Activated naive CD8-positive, alpha-beta T cell (primary cell): ENCODE results near the gene SLAMF6.
"Not testable (repeated sequence)": the region's sequence is repeated elsewhere in the genome, so short reads cannot be mapped to it uniquely, and the experiment has no call there.

Experiments used
- H3K27ac Mint-ChIP-seq: one replicate; pipeline ENCODE4 v1.8.0; 2021; ENCODE audit warnings: mixed read lengths
- H3K27me3 Mint-ChIP-seq: one replicate; pipeline ENCODE4 v1.8.0; 2021; ENCODE audit warnings: mixed read lengths
- H3K36me3 Mint-ChIP-seq: one replicate; pipeline ENCODE4 v1.8.0; 2021; ENCODE audit warnings: mixed read lengths
- H3K4me1 Mint-ChIP-seq: one replicate; pipeline ENCODE4 v1.8.0; 2021; ENCODE audit warnings: low read depth, mixed read lengths
- H3K4me3 Mint-ChIP-seq: one replicate; pipeline ENCODE4 v1.8.0; 2021; ENCODE audit warnings: mild to moderate bottlenecking, mixed read lengths
- H3K9me3 Mint-ChIP-seq: one replicate; pipeline ENCODE4 v1.8.0; 2021; ENCODE audit warnings: low read depth, mixed read lengths

Gene SLAMF6

DNA sequence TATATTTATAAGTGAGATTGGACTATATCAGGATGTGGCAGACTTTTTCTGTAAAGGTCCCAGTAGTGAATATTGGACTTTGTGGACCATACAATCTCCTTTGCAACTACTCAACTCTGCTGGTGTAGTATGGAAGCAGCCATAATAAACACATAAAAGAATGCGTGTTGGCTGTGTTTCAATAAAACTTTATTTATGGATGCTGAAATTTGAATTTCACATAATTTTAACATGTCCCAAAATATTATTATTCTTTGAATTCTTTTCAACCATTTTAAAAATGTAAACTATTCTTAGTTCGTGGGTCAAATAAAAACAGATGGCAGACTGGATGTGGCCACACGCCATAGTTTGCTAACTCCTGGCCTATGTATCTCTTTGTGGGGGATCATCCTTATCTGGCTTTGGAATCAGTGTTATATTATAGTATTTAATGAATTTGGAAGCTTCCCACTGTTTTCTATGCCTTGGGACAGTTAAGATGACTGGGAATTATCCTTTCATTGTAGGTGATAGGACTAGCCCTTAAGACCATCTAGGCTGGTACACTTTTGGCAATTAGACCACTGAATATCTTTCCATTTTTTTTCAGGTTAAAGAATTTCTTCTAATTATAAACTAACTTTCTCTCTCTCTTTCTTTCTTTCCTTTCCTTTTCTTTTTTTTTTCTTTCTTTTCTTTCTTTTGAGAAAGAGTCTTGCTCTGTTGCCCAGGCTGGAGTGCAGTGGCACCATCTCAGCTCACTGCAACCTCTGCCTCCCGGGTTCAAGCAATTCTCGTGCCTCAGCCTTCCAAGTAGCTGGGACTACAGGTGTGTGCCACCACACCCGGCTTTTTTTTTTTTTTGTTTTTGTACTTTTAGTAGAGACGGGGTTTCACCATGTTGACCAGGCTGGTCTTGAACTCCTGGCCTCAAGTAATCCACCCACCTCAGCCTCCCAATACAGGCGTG lies 14.9 kb upstream of the SLAMF6 start:
- H3K4me1 Mint-ChIP-seq: peaks cover 47% of the 10 kb centered on the region
- H3K27ac Mint-ChIP-seq: no peak overlapping the region
- peaks cover 10% of the 10 kb centered on the region for H3K36me3 Mint-ChIP-seq
- H3K4me3 Mint-ChIP-seq: no peak overlapping the region
- no peaks in the 10 kb centered on the region for H3K9me3 Mint-ChIP-seq
- no peaks in the 10 kb centered on the region for H3K27me3 Mint-ChIP-seq

DNA sequence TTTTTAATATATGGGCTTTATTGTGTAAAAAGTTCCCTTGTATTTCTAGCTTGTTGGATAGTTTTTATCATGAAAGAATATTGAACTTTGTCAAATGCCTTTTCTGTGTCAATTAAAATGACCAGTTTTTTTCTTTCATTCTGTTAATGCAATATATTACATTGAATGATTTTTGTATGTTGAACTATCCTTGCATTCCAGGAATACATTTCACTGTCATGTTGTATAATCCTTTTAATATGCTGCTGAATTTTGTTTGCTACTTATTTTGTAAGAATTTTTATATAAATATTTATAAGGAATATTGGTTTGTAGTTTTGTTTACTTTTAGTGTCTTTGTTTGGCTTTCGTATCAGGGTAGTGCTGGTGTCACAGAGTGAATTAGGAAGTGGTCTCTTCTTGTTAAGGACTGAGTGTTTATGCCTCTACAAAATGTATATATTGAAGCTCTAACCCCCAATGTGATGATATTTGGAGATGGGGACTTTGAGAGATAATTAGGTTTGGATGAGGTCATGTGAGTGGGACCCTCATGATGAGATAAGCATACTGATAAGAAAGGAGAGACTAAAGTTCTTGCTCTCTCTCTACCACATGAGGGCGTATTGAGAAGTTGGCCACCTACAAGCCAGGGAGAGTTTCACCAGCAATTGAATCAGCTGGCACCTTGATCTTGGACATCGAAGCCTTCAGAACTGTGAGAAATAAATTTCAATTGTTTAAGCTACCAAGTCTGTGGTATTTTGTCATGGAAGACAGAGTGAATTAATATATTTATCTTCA lies 12.0 kb upstream of the SLAMF6 start:
- H3K36me3 Mint-ChIP-seq: peaks cover 10% of the 10 kb centered on the region
- no peak overlapping the region for H3K4me3 Mint-ChIP-seq
- no peaks in the 10 kb centered on the region for H3K27me3 Mint-ChIP-seq
- H3K4me1 Mint-ChIP-seq: peaks cover 25% of the 10 kb centered on the region
- H3K9me3 Mint-ChIP-seq: no peaks in the 10 kb centered on the region
- no peak overlapping the region for H3K27ac Mint-ChIP-seq

DNA sequence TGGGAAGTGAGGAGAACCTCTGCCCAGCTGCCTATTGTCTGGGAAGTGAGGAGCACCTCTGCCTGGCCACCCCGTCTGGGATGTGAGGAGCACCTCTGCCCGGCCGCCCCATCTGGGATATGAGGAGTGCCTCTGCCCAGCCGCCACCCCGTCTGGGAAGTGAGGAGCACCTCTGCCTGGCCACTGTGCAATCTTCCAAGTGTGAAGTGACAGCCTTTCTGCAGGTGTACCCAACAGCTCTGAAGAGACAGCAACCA lies 9.4 kb upstream of the SLAMF6 start:
- H3K4me3 Mint-ChIP-seq, H3K27ac Mint-ChIP-seq, H3K27me3 Mint-ChIP-seq: not testable (repeated sequence)
- Mint-ChIP-seq H3K4me1 (peaks cover 21% of the 10 kb centered on the region), H3K9me3 (peaks cover 12% of the 10 kb centered on the region), H3K36me3 (peaks cover 18% of the 10 kb centered on the region)

DNA sequence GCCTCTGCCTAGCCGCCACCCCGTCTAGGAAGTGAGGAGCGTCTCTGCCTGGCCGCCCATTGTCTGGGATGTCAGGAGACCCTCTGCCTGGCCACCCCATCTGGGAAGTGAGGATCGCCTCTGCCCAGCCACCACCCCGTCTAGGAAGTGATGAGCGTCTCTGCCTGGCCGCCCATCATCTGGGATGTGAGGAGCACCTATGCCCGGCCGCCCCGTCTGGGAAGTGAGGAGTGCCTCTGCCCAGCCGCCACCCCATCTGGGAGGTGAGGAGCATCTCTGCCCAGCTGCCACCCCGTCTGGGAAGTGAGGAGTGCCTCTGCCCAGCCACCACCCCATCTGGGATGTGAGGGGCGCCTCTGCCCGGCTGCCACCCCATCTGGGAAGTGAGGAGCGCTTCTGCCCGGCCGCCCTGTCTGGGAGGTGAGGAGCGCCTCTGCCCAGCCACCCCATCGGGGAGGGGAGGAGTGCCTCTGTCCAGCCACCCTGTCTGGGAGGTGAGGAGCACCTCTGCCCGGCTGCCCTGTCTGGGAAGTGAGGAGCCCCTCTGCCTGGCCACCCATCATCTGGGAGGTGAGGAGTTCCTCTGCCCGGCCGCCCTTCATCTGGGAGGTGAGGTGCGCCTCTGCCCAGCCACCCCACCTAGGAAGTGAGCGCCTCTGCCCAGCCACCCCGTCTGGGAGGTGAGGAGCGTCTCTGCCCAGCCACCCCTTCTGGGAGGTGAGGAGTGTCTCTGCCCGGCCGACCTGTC lies 8.9 kb upstream of the SLAMF6 start:
- not testable (repeated sequence) for H3K4me3 Mint-ChIP-seq, H3K27ac Mint-ChIP-seq, H3K27me3 Mint-ChIP-seq
- peaks cover 24% of the 10 kb centered on the region for H3K4me1 Mint-ChIP-seq
- peaks cover 12% of the 10 kb centered on the region for H3K9me3 Mint-ChIP-seq
- peaks cover 21% of the 10 kb centered on the region for H3K36me3 Mint-ChIP-seq

DNA sequence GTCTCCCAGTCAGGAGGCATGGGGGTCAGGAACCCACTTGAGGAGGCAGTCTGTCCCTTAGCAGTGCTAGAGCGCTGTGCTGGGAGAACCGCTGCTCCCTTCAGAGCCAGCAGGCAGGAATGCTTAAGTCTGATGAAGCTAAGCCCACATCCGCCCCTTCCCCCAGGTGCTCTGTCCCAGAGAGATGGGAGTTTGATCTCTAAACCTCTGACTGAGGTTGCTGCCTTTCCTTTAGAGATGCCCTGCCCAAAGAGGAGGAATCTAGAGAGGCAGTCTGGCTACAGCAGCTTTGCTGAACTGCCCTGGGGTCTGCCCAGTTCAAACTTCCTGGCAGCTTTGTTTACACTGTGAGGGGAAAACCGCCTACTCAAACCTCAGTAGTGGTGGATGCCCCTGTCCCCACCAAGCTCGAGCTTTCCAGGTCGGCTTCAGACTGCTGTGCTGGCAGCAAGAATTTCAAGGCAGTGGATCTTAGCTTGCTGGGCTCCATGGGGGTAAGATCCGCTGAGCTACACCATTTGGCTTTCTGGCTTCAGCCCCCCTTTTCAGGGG lies 6.4 kb upstream of the SLAMF6 start:
- H3K27me3 Mint-ChIP-seq, H3K4me3 Mint-ChIP-seq: not testable (repeated sequence)
- peaks cover 20% of the 10 kb centered on the region for H3K36me3 Mint-ChIP-seq
- H3K4me1 Mint-ChIP-seq: peaks cover 28% of the 10 kb centered on the region
- H3K9me3 Mint-ChIP-seq: peaks cover 12% of the 10 kb centered on the region
- H3K27ac Mint-ChIP-seq: peak overlapping the region; percentile 34

DNA sequence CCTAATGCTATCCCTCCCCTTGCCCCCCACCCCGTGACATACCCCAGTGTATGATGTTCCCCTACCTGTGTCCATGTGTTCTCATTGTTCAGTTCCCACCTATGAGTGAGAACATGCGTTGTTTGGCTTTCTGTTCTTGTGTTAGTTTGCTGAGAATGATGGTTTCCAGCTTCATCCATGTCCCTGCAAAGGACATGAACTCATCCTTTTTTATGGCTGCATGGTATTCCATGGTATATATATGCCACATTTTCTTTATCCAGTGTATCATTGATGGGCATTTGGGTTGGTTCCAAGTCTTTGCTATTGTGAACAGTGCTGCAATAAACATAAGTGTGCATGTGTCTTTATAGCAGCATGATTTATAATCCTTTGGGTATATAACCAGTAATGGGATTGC lies 734 bp upstream of the SLAMF6 start:
- not testable (repeated sequence) for H3K27me3 Mint-ChIP-seq
- Mint-ChIP-seq H3K4me3 (peak overlapping the region; percentile 81), H3K9me3 (peaks cover 12% of the 10 kb centered on the region), H3K36me3 (peaks cover 20% of the 10 kb centered on the region), H3K27ac (peak overlapping the region; percentile 83), H3K4me1 (peaks cover 61% of the 10 kb centered on the region)

DNA sequence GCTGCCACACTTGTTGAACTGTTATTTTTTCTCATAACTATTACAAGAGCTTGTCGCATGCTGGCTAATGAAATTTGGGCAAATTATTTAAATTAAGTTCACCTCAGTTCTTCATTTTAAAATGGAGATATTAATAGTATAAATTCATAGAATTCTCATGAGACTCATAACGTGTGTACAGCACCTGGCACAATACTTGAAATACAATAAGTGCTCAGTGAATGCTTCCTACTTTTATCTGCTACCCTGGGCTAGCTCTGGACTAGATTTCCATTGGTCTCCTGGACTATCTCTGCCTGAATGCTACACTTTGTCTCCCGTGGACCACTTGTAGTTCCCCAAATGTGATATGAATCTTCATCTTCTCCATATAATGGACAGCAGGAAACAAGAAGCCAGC lies 919 bp downstream of the SLAMF6 start:
- Mint-ChIP-seq H3K9me3 (no peaks in the 10 kb centered on the region), H3K36me3 (peaks cover 23% of the 10 kb centered on the region), H3K27me3 (no peaks in the 10 kb centered on the region), H3K4me3 (peak overlapping the region; percentile 92), H3K4me1 (peaks cover 74% of the 10 kb centered on the region), H3K27ac (peak overlapping the region; percentile 94)

DNA sequence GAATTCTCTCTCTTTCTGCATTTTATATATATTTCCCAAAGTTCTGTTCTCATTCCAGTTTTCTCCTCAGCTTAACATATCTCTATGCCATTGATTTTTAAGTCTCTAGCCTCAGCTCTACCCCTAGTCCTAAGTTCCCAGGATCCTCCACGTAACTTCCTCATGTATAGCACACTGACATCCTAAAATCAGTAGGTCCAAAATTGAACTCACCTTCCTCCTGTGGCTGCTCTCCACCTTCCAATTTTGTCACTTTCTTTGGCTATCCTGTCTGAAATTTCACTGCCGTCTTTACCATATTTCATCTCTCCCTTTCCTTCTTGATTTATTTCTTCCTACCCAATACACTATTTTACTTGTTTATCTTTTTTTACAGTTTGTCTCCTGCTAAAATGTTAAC lies 1.5 kb downstream of the SLAMF6 start:
- H3K27ac Mint-ChIP-seq: peak overlapping the region; percentile 94
- H3K36me3 Mint-ChIP-seq: peaks cover 23% of the 10 kb centered on the region
- peak overlapping the region; percentile 92 for H3K4me3 Mint-ChIP-seq
- H3K9me3 Mint-ChIP-seq: no peaks in the 10 kb centered on the region
- H3K4me1 Mint-ChIP-seq: peaks cover 78% of the 10 kb centered on the region
- no peaks in the 10 kb centered on the region for H3K27me3 Mint-ChIP-seq

DNA sequence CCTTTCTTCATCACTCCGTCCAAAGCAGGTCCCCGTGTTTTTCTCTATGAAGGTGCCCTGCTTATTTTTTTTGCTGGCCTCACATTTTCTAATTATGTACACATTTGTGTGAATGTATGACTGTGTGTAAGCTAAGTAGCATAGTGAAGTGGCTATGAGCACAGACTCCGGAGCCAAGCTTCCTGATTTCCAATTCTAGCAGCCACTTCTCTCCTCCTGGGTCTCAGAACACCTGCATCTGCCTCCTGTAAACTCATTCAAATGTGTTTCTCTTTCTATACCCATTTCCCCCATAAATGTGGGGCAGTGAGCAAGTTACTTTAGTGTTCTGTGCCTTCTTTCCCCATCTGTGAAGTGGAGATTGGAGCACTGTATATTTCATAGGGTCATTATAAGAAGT lies 2.1 kb downstream of the SLAMF6 start:
- peak overlapping the region; percentile 92 for H3K4me3 Mint-ChIP-seq
- H3K9me3 Mint-ChIP-seq: no peaks in the 10 kb centered on the region
- peak overlapping the region; percentile 94 for H3K27ac Mint-ChIP-seq
- peaks cover 84% of the 10 kb centered on the region for H3K4me1 Mint-ChIP-seq
- H3K36me3 Mint-ChIP-seq: peaks cover 25% of the 10 kb centered on the region
- H3K27me3 Mint-ChIP-seq: no peaks in the 10 kb centered on the region

DNA sequence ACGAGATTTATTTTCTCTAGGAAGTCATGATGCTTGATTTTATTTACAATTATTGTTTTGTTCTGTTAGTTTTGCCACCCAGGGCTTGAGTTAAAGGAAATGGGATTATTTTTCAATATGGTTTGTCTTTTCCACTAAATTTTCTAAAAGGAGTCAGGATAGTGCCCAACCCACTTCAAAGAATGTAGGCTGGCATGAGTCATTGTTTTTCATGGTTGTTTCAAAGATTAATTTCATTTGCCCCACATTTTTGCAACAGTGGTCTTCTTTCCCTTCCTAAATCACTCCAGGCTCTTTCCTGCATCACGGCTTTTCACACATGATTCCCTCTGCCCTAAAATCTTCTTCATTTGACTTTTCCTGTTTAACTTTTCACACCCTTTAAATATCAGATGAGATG lies 2.5 kb downstream of the SLAMF6 start:
- Mint-ChIP-seq H3K4me3 (peak overlapping the region; percentile 92), H3K4me1 (peaks cover 88% of the 10 kb centered on the region), H3K9me3 (no peaks in the 10 kb centered on the region), H3K36me3 (peaks cover 25% of the 10 kb centered on the region), H3K27ac (peak overlapping the region; percentile 94), H3K27me3 (no peaks in the 10 kb centered on the region)

DNA sequence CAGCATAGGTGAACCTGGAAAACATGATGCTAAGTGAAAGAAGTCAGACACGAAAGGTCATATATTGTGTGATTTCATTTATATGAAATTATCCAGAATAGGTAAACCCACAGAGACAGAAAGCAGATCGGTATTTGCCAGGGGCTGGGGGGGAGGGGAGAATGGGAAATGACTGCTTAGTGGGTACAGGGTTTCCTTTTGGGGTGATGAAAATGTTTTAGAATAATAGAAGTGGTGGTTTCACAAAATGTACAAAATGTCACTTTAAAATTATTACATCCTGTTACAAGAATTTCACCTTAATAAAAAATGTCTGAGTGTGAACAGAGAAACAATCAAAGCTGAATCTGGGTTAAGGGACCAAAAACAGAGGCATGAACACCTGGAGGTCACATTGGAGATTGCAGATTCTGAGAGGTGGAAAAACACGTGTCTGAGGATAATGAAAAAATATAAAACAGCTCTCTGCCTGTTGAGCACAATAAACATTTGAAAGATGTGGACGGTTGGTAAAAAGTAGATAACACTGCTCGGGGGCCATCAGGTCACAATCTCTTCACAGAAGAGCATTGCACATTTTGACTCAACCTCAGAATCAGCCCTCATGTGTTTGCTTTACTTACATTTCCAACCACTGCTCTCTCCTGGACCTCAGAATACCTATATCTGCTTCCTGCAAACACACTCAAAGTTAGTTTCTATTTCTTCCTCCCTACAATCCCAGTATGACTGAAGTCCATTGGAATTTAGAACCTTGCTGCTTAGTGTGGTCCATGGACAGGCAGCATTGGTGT lies 3.2 kb downstream of the SLAMF6 start:
- H3K4me3 Mint-ChIP-seq: peak overlapping the region; percentile 92
- H3K27ac Mint-ChIP-seq: peak overlapping the region; percentile 94
- H3K4me1 Mint-ChIP-seq: peaks cover 92% of the 10 kb centered on the region
- H3K9me3 Mint-ChIP-seq: peaks cover under 1% of the 10 kb centered on the region
- peaks cover 22% of the 10 kb centered on the region for H3K36me3 Mint-ChIP-seq
- H3K27me3 Mint-ChIP-seq: no peaks in the 10 kb centered on the region

DNA sequence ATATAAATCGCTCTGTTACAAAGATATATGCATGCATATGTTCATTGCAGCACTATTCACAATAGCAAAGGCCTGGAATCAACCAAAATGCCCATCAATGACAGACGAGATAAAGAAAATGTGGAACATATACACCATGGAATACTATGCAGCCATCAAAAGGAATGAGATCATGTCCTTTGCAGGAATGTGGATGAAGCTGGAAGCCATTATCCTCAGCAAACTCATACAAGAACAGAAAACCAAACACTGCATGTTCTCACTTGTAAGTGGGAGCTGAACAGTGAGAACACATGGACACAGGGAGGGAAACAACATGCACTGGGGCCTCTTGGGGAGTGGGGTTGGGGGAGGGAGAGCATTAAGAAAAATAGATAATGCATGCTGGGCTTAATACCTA lies 5.5 kb downstream of the SLAMF6 start:
- H3K27ac Mint-ChIP-seq: peak overlapping the region; percentile 90
- peak overlapping the region; percentile 77 for H3K4me3 Mint-ChIP-seq
- H3K9me3 Mint-ChIP-seq, H3K27me3 Mint-ChIP-seq: not testable (repeated sequence)
- H3K4me1 Mint-ChIP-seq: peaks cover 95% of the 10 kb centered on the region
- peaks cover 42% of the 10 kb centered on the region for H3K36me3 Mint-ChIP-seq

DNA sequence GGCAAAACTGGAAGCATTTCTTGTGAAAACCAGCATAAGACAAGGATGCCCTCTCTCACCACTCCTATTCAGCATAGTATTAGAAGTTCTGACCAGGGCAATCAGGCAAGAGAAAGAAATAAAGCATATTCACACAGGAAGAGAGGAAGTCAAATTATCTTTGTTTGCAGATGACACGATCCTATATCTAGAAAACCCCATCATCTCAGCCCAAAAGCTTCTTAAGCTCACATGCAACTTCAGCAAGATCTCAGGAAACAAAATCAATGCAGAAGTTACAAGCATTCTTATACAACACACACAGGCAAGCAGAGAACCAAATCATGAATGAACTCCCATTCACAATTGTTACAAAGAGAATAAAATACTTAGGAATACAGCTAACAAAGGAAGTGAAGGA lies 7.1 kb downstream of the SLAMF6 start:
- H3K36me3 Mint-ChIP-seq: peaks cover 50% of the 10 kb centered on the region
- H3K4me3 Mint-ChIP-seq: peak overlapping the region; percentile 77
- peak overlapping the region; percentile 90 for H3K27ac Mint-ChIP-seq
- not testable (repeated sequence) for H3K27me3 Mint-ChIP-seq
- peaks cover 84% of the 10 kb centered on the region for H3K4me1 Mint-ChIP-seq
- H3K9me3 Mint-ChIP-seq: peaks cover 12% of the 10 kb centered on the region

DNA sequence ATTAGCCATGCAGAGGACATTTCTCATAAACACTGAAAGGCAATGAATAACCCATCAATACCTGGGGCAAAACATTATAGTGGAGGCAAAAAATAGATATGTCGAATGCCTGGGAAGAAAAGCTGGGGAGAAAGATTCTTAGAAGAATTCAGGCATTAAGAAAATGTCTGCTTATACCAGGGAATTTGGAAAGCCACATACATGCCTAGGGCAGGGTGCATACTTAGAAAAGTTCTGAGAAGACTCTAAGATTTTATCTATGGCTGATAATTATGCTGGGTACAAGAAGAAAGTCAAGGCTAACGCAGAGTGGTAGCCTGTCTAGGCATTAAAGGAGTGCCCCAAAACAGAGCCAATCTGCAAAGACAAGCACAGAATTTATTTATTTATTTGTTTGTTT lies 18.4 kb downstream of the SLAMF6 start:
- Mint-ChIP-seq H3K9me3 (peaks cover 16% of the 10 kb centered on the region), H3K4me1 (peaks cover 56% of the 10 kb centered on the region), H3K27ac (peak overlapping the region; percentile 58), H3K36me3 (peaks cover 59% of the 10 kb centered on the region), H3K27me3 (no peaks in the 10 kb centered on the region), H3K4me3 (no peak overlapping the region)
